Bronchial epithelial cell (primary cell): ENCODE results near the gene MCRIP2. TPM values are rescaled to one million over a fixed set of nuclear protein-coding genes. Genes with fewer than 3 reads are reported as not detected.
A peak's percentile ranks its signal among the peaks of the same experiment; 100 is the strongest.

Experiments
- DNase-seq: peaks from one replicate; pipeline ENCODE4 v3.0.0-alpha.2; 2010; ENCODE audit warnings: low read depth
- FAIRE-seq: peaks from 2 replicates; lab custom pipeline; 2011; peaks lifted over from hg19 to GRCh38; lab: Jason Lieb, UNC
- H3K27me3 ChIP-seq: 2 replicates; pipeline ENCODE4 v1.5.1; 2011; ENCODE audit warnings: low read length; ENCODE audit not compliant: control insufficient read depth, insufficient read depth
- H3K36me3 ChIP-seq: 2 replicates; pipeline ENCODE4 v1.5.1; 2011; ENCODE audit warnings: low read length; ENCODE audit not compliant: control insufficient read depth, insufficient read depth
- H3K4me3 ChIP-seq: 2 replicates; pipeline ENCODE4 v1.5.1; 2011; ENCODE audit warnings: mild to moderate bottlenecking, low read depth, low read length, control low read depth
- CTCF ChIP-seq: IDR thresholded peaks from 2 replicates; pipeline ENCODE4 v1.5.1; 2011; ENCODE audit warnings: mild to moderate bottlenecking, moderate library complexity, low read length, control low read depth, inconsistent platforms; ENCODE audit not compliant: insufficient read depth, severe bottlenecking
- total RNA-seq: library from RNA; depleted of rRNA; stranded (reverse); fragments of >200 nt; gene quantifications from 2 replicates; pipeline ENCODE4 v1.2.1, GENCODE V29; 2014

MCRIP2 gene
- total RNA-seq, 1 donor from 2014 or later, result 45.0 TPM

DNA sequence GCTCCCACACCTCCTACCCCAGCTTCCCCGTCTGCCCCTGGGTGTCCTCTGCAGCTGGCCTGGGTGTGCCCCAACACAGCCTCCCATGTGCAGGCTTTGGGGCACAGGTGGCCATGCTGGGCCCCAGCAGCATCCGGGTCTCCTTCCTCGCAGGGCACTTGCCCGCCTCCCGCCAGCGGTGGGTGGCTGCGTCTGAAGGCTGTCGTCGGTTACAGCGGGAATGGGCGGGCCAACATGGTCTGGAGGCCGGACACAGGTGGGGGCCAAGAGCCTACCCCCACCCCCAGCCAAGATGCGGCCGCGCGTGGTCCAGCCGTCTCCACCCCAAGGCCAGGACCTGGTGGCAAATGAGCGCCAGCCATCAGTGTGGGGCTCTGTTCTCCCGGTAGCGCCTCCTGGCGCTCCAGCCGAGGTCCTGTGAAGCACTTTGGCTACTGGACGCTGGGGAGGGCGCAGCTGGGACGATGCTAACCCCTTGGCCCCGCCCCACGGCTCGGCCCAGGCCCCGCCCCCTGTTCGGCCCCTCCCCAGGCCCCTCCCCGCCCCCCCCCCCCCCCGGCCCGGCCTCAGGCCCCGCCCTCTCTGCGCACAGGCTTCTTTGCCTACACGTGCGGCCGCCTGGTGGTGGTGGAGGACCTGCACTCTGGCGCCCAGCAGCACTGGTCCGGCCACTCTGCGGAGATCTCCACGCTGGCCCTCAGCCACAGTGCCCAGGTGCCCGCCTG, 19.0 kb downstream of the MCRIP2 start:
- FAIRE-seq, result no peak
- no peak overlapping the region for H3K4me3 ChIP-seq

GRCh38 chr16:661184-661821, 19.7 kb downstream of the MCRIP2 start:
- Histone ChIP-seq H3K36me3 (peaks cover 8% of the 10 kb centered on the region), H3K4me3 (no peak overlapping the region), H3K27me3 (no peaks in the 10 kb centered on the region)
- no peak for FAIRE-seq
- no peak for TF ChIP-seq CTCF
- DNase-seq, result no peak

More for the DNA sequence above, 19.0 kb downstream of the MCRIP2 start:
- peak; percentile 65 for DNase-seq
- TF ChIP-seq CTCF, result peak; percentile 69
- Histone ChIP-seq H3K27me3 (no peaks in the 10 kb centered on the region), H3K36me3 (peaks cover 8% of the 10 kb centered on the region)

GRCh38 chr16:662095-662494, 20.5 kb downstream of the MCRIP2 start:
- TF ChIP-seq CTCF, result no peak
- H3K36me3 ChIP-seq, result peaks cover 7% of the 10 kb centered on the region
- FAIRE-seq, result no peak

DNA sequence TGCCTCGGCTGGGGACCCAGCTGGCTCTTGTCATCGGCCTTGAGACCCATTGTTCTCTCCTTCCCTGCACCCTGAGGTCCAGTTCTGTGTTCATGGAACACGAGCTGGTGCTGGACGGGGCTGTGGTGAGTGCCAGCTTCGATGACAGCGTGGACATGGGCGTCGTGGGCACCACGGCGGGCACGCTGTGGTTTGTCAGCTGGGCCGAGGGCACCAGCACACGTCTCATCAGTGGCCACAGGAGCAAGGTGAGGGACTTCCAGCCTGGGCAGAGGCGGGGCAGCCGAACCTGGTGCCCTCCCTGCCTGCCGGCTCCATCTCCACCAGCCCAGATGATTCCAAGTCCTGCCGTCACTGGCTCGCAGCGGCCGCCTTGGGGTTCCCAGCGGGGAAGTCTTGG, 21.0 kb downstream of the MCRIP2 start:
- peaks cover 7% of the 10 kb centered on the region for H3K36me3 ChIP-seq

More at GRCh38 chr16:662095-662494, 20.5 kb downstream of the MCRIP2 start:
- Histone ChIP-seq H3K27me3 (no peaks in the 10 kb centered on the region), H3K4me3 (no peak overlapping the region)
- DNase-seq, result no peak

DNA sequence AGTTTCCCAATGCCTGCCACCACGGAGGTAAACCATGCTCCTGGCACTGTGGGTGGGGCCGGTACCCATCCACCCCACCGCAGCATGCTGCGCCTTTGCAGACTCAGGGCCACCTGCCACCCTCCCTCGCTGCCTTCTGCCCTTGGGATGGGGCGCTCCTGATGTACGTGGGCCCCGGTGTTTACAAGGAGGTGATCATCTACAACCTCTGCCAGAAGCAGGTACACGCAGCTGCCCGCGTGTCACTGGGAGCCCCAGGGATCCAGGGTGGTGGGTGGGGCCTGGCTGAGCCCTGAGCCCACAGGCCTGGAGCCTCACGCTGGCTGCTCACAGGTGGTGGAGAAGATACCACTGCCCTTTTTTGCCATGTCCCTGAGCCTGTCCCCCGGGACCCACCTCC, 24.9 kb downstream of the MCRIP2 start:
- H3K36me3 ChIP-seq, result peaks cover 17% of the 10 kb centered on the region
- FAIRE-seq (no peak), DNase-seq (no peak)

More for the DNA sequence above, 21.0 kb downstream of the MCRIP2 start:
- DNase-seq (no peak), FAIRE-seq (no peak)
- Histone ChIP-seq H3K4me3 (no peak overlapping the region), H3K27me3 (no peaks in the 10 kb centered on the region)
- no peak for TF ChIP-seq CTCF

More for the DNA sequence above, 24.9 kb downstream of the MCRIP2 start:
- TF ChIP-seq CTCF, result no peak
- Histone ChIP-seq H3K4me3 (no peak overlapping the region), H3K27me3 (no peaks in the 10 kb centered on the region)
